Amygdala (tissue), 56 donors: Measurements from ENCODE around the gene ZNF391.
"Not testable (repeated sequence)": the region's sequence is repeated elsewhere in the genome, so short reads cannot be mapped to it uniquely, and the experiment has no call there.

ENCODE experiments used
- DNase-seq, 56 donors: peaks; one replicate each; lab custom pipeline; 2025; lab: John Stamatoyannopoulos, UW

The ZNF391 gene

DNA sequence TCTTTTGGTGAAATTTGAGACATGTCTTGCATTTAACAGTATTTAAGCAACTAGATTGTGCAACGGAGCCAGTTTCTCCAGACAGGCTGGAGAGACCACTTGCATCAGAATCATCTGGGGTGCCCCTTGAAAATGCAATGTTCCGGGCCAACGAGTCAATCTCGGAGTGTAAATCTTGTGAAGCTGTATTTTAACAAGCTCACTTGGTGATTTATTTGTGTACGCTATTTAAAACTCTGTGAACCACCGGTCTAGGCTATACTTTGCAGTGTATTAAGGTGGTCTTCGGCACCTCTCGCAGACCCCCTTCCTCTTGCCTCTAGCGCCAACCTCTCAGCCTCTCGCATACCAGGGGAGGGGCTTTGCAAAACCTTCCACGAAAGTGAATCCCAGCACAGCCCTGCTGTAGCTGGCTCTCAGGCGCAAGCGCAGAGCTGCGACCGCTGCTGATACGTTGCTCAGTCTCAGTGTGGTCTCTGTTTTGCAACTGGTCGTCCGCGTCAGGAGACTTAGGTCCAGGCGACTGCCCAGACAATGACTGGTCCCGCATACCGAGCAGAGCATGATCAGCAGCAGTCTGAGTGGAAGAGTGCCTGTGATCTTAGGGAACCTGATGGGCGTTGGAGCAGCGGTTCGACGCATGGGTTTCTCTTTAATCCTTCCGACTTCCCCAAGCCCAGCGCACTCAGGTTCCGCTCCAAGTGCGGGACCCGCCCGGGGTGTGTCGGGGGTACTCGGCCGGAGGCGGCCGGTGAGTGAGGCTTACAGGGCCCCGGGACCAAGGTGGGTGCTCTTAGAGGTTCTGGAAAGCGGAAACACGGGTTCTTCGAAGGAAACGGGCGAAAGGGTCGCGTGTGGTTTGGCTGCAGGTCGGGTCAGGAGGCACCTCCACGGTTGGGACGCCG, at the start of gene ZNF391:
Gene ZNF391, plus strand, starts transcription at position 467 of the 905 bp plus-strand sequence. CDS start 11,612 bp downstream, outside the sequence.
- peak; percentile 6 to 87 (median 69) for DNase-seq

DNA sequence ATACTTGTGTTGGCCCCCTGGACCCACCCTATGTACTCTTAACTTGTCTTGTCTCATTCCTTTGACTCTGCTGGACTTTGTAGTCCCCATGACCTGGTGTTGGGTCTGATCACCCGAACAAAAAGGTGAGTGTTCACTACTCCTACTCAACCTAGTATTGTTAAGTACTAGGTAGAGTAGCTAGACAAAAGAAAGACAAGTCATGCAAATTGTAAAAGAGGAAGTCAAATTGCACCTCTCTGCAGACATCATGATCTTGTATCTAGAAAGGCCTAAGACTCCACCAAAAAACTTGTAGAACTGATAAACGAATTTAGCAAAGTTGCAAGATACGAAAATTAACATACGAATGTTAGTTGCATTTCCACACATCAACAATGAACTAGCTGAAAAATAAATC, 35.7 kb upstream of the ZNF391 start:
- DNase-seq, result no peak

DNA sequence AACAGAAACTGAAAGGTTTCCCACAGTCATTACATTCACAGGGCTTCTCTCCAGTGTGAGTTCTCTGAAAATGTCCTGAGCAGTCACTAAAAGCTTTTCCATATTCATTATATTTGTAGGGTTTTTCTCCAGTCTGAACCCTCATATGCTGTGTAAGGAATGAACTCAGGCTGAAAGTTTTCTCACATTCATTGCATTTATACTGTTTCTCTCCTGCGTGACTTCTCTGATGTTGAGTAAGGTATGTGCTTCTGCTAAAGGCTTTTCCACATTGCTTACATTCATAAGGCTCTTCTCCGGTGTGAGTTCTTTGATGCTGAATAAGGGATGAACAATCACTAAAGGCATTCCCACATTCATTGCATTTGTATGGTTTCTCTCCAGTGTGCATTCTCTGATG, 29.8 kb upstream of the ZNF391 start:
- no peak for DNase-seq

DNA sequence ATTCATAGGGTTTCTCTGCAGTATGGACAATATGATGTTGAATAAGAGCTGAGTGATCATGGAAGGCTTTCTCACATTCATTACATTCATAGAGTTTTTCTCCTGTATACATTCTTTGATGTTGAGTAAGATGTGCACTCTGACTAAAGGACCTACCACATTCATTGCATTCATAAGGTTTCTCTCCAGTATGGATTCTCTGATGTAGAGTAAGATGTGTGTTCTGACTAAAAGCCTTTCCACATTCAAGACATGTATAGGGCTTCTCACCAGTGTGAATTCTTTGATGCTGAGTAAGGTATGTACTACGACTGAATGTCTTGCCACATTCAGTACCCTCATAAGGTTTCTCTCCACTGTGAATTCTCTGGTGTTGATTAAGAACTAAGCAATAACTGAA, 29.3 kb upstream of the ZNF391 start:
- no peak for DNase-seq

DNA sequence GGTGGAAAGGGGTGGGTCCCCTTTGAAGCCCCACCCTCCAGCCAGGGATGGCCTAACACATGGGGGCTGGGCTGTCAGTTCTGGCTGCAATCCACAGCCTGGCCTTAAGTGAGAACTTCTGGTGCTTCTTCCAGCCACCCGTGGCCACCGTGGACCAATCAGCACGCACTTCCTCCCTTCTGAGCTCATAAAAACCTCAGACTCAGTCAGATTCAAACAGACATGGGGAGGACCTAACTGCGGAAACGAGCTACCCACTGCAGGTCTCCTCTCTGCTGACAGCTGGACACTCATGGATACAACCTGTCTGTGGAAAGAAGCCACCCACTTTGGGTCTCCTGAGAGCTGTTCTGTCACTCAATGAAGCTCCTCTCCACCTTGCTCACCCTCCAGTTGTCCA, 20.4 kb upstream of the ZNF391 start:
- no peak for DNase-seq

DNA sequence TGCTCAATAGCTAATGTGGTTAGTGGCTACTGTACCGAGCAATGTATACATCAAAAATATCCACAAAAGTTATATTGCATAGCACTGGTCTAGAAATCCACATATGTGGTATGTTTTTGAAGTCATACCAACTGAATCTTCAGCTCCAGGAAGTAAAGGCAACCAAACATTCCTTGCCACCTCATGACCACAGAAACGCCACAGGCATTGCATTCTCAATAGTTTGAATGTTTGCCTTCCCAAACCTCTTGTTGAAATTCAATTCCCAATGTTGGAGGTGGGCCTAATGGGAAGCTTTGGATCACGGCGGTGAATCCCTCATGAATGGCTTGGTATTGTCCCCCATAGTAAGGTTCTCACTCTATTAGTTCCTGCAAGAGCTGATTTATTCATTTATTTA, 18.2 kb upstream of the ZNF391 start:
- DNase-seq, result no peak

DNA sequence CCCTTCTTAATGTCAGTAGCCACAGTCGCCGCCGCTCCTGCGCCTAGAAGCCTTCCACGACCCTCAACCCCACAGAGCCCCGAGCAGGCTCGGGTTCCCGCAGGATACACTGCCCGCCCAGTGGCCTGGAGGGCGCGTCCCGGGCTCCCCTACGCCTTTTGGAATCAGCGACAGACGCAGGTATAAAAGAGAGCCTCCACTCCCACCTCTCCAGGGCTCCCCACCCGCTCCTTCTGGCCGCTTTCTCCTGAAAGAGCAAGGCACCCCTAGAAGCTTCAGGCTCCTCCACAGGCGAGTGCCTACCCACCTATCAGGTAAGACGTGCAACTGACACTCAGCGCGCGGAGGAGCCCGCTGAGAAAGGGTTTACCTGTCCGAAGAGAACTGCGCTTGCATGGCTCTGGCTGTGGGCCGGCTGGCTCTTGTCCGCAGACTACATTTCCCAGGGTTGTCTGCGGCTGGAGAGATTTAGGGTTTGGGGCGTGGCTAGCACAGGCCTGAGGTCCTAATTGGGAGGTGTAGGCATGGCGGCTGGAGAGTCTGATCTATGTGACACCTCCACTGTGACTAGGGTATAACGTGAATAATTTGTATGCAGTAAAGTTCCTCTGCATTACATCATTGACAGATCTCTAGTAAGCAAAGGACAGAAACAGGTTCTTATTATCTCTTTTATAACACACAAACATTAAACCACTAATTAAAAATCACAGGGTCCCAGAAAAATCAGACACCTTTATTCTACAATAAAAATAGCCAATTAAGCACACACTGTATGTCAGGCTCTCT, 13.5 kb upstream of the ZNF391 start:
- DNase-seq, result peak in 54 of 56 donors; percentile 5 to 85 (median 54)

DNA sequence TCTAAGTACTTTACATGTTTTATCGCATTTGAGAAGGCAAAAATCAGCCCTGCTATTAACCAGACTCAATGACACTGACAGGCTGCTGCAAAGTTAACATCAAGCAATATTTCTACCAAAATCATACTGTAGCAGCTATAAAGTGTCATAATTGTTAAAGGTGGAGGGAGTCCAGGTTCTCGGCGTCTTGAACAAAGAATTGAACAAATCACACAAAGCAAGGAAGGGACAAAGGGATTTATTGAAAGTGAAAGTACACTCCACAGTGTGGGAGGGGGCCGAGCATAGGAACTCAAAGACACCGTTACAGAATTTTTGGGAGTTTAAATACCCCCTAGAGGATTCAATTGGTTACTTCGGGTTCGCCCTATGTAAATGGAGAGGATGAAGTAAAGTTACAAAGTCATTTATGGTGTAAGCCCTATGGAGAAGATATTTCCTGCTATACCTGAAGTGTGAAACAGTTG, 12.9 kb upstream of the ZNF391 start:
- DNase-seq, result peak in 2 of 56 donors; percentile 4 to 6

DNA sequence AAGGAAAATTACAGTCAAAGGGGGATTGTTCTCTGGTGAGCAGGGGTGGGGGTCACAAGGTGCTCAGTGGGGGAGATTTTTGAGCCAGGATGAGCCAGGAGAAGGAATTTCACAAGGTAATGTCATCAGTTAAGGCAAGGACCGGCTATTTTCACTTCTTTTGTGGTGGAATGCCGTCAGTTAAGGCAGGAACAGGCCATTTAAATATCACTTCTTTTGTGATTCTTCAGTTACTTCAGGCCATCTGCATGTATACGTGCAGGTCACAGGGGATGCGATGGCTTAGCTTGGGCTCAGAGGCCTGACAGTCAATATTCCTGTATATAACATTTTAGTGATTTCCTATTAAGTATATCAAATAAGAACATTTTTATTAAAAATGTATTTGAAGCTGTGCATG, 10.2 kb upstream of the ZNF391 start:
- not testable (repeated sequence) for DNase-seq

DNA sequence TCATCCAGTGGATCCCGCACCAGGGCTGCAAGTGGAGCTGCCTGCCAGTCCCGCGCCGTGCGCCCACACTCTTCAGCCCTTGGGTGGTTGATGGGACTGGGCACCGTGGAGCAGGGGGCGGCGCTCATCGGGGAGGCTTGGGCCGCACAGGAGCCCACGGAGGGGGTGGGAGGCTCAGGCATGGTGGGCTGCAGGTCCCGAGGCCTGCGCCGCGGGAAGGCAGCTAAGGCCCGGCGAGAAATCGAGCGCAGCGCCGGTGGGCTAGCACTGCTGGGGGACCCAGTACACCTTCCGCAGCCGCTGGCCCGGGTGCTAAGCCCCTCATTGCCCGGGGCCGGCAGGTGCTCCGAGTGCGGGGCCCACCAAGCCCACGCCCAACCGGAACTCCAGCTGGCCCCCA, 7.6 kb upstream of the ZNF391 start:
- not testable (repeated sequence) for DNase-seq

DNA sequence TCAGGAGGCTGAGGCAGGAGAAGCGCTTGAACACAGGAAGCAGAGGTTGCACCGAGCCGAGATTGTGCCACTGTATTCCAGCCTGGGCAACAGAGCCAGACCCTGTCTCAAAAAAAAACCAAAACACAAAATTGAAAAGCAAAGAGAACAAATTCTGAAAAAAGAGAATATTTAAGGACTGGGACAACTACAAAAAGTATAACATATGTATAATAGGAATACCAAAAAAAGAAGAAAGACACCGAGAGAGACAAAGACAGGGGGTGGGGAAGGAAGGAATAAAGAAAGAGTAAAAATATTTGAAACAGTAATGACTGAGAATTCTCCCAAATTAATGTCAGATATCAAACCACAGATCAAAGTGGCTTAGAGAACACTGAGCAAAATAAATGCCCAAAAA, 5.5 kb upstream of the ZNF391 start:
- no peak for DNase-seq

DNA sequence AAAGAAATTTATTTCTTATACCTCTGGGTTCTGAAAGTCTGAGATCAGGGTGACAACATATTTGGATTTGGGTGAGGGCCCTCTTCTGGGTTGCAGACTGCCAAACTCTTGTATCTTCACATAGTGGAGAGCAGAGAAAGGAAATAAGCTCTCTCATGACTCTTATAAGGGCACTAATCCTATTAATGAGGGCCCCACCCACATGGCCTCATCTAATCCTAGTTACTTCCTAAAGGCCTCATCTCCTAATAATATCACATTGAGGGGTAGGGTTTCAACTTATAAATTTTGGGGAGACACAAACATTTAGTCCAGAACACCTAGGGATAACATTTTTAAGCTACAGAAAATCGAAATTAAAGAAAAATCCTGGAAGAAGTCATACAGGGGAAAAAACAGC, 5.1 kb upstream of the ZNF391 start:
- DNase-seq, result no peak

DNA sequence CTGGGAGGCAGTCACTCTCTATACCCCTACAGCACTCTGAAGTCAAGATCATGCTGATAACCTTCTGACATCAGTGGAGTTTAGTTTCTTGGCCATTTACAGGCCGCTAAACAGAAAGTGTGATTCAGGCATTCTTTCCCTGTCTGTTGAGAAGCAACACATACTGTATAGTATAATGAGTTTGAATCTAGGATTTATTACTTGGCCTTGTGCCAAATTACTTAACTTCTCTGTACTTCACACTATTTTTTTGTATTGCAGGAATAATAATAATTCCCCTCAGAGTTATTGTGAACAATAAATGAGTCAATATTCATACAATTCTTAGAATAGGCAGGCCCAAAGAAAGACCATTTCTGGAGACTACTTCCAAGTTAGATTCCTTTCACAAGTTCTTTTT, 4.1 kb downstream of the ZNF391 start:
- no peak for DNase-seq

DNA sequence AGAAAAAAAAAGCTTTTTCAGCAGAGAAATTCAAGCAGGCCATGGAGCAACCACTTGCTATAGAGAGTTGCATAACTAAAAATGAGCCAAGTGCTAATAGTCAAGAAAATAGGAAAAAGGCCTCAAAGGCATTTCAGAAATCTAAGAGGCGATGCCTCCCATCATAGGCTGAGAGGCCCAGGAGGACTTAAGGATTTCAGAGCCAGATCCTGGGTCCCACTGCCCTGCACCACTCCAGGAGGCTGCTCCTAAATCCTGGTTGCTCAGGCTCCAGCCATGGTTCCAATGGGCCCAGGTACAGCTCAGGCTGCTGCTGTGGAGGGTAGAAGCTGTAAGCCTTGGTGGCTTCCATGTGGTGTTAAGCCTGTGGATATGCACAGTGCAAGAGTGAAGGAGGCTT, 5.5 kb downstream of the ZNF391 start:
- DNase-seq, result no peak

DNA sequence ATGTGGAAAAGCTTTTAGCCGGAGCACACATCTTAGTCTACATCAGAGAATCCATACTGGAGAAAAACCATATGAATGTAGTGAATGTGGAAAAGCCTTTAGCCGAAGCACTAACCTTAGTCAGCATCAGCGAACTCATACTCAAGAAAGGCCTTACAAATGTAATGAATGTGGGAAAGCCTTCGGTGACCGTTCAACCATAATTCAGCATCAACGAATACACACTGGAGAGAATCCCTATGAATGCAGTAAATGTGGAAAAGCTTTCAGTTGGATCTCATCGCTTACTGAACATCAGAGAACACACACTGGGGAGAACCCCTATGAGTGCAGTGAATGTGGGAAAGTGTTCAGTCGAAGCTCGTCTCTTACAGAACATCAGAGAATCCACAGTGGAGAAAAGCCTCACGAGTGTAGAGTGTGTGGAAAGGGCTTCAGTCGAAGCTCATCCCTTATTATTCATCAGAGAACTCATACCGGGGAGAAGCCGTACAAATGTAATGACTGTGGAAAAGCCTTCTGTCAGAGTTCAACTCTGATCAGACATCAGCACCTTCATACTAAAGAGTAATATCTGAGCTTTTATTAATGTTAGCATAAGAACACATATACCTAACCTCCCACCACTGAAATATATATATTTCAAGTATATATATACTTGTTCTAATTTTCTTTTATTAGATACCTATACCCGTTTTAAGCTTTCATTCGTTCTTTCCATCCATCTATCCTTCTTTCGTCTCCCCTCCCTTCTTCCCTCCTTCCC, 12.5 kb downstream of the ZNF391 start:
- DNase-seq, result no peak

DNA sequence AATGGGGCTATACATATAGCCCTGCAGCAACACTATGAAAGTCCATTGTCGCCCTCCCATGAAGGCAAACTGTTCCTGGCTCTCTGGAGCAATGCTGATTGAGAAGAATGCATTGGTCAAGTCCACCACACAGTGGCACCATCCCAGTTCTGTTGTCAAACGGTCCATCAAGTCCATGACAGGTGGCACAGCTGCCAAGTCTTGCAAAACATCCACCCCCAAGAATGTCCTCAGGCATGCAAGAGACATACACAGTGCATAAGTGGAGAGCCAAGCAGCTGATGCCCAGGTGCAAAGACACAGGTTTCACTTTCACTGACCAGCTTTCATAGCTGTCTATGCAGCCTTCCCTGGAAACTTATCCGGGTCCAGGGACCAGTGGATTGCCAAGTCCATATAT, 17.5 kb downstream of the ZNF391 start:
- DNase-seq, result no peak

DNA sequence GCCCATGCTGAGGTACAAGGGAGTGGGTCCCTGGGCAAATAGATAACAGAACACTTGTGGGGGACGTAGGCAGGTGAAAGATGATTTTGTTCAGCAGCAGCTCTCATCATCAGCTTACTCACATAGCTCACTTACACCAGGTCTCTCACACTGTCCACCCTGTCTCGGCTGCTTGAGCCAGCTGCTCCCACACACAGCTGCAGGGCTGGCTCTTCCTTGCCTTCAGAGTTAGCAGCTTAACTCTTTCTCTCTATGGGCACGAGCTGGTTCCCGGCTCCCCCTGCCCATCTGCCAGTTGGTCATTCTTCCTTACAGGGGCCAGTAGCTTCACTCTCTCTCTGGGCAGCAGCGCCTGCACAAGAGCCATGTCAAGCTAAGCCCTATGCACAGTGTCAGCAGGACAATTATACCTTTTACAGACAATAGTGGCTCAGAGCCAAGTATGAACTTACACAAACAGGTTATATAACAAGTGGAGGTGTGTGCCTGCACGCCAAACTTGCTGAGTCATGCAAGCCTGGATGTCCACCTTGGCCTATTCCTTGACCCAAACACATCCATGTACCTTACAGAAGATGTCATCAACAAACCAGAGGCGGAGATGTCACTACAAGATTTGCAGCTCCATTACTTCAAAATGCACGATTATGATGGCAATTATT, 18.7 kb downstream of the ZNF391 start:
- DNase-seq, result no peak

DNA sequence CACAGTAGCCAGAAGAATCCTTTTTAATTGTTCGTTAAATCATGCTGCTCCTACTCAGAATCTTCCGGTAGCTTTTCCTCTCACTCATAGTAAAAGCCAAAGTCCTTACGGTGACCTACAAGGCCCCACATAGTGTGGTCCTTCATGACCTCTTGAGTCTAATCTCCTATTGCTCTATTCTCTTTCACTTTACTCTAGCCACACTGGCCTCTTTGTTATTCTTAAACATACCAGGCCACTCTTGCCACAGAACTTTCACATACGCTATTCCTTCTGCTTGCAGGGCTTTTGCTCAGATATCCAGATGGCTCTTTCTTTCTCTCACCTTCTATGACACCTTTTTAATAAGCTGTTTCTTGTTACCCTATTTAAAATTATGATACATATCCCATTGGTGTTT, 25.7 kb downstream of the ZNF391 start:
- DNase-seq, result no peak

DNA sequence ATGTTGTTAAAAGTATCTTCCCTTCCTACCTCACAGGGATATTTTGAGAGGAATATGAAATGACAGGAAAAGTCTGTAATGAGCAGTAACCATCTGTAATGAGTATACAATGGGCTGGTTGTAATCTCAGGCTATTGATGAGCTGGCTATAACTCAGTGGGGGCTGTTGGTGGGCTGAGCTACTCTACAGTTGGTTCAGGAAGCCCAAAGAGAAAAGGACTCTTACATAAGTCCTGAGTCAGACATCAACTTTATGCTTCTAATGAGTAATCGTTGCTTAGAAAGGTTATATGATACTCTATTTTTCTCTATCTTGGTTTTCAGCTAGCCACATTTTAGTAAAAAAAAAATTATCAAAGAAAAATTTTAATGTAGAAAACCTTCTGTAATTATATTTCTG, 26.4 kb downstream of the ZNF391 start:
- DNase-seq, result peak in 3 of 56 donors; percentile 2 to 9 (median 4)

DNA sequence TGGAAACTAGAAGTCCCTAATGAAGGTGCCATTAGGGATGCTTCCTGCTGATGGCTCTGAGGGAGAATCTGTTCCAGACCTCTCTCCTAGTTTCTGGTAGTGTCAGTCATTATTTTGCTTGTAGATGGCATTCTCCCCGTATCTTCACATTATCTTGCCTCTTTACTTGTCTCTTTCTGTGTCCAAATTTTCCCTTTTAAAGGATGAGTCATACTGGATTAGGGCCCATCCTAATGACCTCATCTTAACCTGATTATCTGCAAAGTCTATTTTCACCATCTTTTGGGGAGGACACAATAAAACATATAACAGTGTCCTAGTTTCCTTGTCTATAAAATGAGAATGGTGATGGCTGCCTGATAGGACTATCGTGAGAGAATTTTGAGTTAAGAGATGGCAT, 27.3 kb downstream of the ZNF391 start:
- DNase-seq, result no peak
